Esophagus muscularis mucosa (tissue), 4 donors: Measurements from ENCODE around the gene SAMD15. TPM values are rescaled to one million over a fixed set of nuclear protein-coding genes. Genes with fewer than 3 reads are reported as not detected.

ENCODE experiments used
- DNase-seq: peaks from one replicate; pipeline ENCODE4 v3.0.0-alpha.2; 2017; ENCODE audit errors: extremely low spot score
- H3K27ac ChIP-seq, 4 donors: fragments of 200-600 bp; sonication (generic); replicated peaks in 1 of 4; 1 replicate in 3 of 4; 2 replicates in 1 of 4; pipeline ENCODE4 v1.5.1; 2016 to 2019; ENCODE audit warnings: mild to moderate bottlenecking in 1 of 4
- H3K27me3 ChIP-seq, 4 donors: fragments of 200-600 bp; sonication (generic); one replicate each; pipeline versions ENCODE4 v1.5.1 to v1.6.0; 2016 to 2019
- H3K36me3 ChIP-seq, 4 donors: fragments of 200-600 bp; sonication (generic); one replicate each; pipeline ENCODE4 v1.5.1; 2016 to 2019
- H3K4me1 ChIP-seq, 4 donors: fragments of 200-600 bp; sonication (generic); one replicate each; pipeline ENCODE4 v1.5.1; 2016 to 2019
- H3K4me3 ChIP-seq, 4 donors: fragments of 200-600 bp; sonication (generic); 1 replicate in 2 of 4; 2 replicates in 2 of 4; pipeline ENCODE4 v1.5.1; 2016 to 2019; ENCODE audit warnings: mild to moderate bottlenecking in 4 of 4, moderate library complexity in 1 of 4
- H3K9me3 ChIP-seq, 4 donors: fragments of 200-600 bp; sonication (generic); 1 replicate in 3 of 4; 2 replicates in 1 of 4; pipeline ENCODE4 v1.5.1; 2016 to 2019
- EP300 ChIP-seq: sonication (generic); formaldehyde crosslinking; IDR thresholded peaks from one replicate; pipeline ENCODE4 v1.6.1; 2017; ENCODE audit warnings: antibody characterized with exemption
- POLR2A ChIP-seq: fragments of 450-650 bp; IDR thresholded peaks from one replicate; pipeline ENCODE4 v1.6.1; 2017; ENCODE audit warnings: antibody characterized with exemption, moderate library complexity, mild to moderate bottlenecking, low read depth
- POLR2AphosphoS5 ChIP-seq, 2 donors: sonication (generic); formaldehyde crosslinking; IDR thresholded peaks; one replicate each; pipeline ENCODE4 v1.6.1; 2017; ENCODE audit warnings: antibody characterized with exemption in 2 of 2
- WGBS: methylation state at CpG from one replicate; pipeline ENCODE4 v1.1.5; 2018; 5-methylcytosine and 5-hydroxymethylcytosine counted together
- intact Hi-C: fragments of 100-400 bp; cut with DNase I; formaldehyde crosslinking; loops from one replicate; pipeline ENCODE4 v1.15.1; 2023
- total RNA-seq, 4 donors: library from RNA; depleted of rRNA; stranded (reverse); fragments of >200 nt; gene quantifications; one replicate each; pipeline versions ENCODE4 v1.1.0 to v1.2.1, GENCODE V29; 2016
- TF ChIP-seq, protein P1 (sequence below), 3 experiments: fragments of 200-600 bp in 2 of 3; fragments of 450-650 bp in 1 of 3; sonication (generic) in 2 of 3; IDR thresholded peaks; one replicate each; pipeline ENCODE4 v1.5.1; 2017 to 2019; ENCODE audit warnings: antibody characterized with exemption in 3 of 3, mild to moderate bottlenecking in 2 of 3, moderate library complexity in 1 of 3

SAMD15 gene
- total RNA-seq, 4 donors from 2014 or later: 0.42 to 0.52 (median 0.51) TPM

DNA sequence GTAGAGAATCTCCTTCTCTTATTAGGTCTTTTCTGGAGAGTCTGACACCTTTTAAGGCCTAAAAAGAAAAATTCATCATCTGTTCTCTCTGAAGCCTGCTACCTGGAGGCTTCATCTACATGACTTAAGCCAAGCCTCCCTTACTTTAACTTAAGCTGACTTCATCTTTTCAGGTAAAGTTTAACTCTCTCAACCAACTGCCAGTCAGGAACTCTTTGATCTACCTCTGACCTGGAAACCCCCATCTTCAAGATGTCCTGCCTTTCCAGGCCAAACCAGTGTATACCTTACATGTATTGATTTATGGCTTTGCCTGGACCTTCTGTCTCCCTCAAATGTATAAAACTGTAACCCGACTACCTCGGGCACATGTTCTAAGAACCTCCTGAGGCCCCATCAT lies 38.9 kb upstream of the SAMD15 start:
- no peaks in the 10 kb centered on the region for H3K4me1 ChIP-seq
- H3K36me3 ChIP-seq: peaks cover 29 to 44% (median 34%) of the 10 kb centered on the region in 4 donors
- intact Hi-C loops: no loop called here
- no peak overlapping the region for H3K27ac ChIP-seq
- no peak for DNase-seq
- no peak overlapping the region for H3K4me3 ChIP-seq
- no peaks in the 10 kb centered on the region for H3K9me3 ChIP-seq
- no peak for TF ChIP-seq EP300
- TF ChIP-seq, protein P1, sequence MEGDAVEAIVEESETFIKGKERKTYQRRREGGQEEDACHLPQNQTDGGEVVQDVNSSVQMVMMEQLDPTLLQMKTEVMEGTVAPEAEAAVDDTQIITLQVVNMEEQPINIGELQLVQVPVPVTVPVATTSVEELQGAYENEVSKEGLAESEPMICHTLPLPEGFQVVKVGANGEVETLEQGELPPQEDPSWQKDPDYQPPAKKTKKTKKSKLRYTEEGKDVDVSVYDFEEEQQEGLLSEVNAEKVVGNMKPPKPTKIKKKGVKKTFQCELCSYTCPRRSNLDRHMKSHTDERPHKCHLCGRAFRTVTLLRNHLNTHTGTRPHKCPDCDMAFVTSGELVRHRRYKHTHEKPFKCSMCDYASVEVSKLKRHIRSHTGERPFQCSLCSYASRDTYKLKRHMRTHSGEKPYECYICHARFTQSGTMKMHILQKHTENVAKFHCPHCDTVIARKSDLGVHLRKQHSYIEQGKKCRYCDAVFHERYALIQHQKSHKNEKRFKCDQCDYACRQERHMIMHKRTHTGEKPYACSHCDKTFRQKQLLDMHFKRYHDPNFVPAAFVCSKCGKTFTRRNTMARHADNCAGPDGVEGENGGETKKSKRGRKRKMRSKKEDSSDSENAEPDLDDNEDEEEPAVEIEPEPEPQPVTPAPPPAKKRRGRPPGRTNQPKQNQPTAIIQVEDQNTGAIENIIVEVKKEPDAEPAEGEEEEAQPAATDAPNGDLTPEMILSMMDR (IDR thresholded peaks at IDR 0.05): no peak
- no peak for TF ChIP-seq POLR2AphosphoS5 (IDR thresholded peaks at IDR 0.05)
- TF ChIP-seq POLR2A: no peak
- H3K27me3 ChIP-seq: no peaks in the 10 kb centered on the region
- WGBS: 82% methylated on average over 2 of the region's 2 CpGs

DNA sequence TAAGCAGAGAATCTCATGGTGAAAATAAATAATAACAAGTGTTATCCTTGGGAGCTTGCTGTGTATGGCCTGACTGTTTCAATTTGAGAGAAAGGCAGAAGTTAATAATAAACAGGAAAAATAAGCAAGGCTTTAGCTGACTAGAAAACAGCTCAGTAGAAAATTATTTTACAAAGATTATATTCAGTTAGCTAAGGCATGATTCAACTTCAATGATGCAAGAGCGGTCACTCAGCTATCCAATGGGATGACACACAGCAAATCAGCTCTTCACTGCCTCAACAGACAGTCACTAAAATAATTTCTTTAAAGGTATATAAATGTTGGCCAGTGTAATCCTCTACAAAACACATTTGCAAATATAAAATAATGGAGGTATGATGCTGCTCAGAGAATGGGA lies 37.8 kb upstream of the SAMD15 start:
- Histone ChIP-seq H3K27me3 (no peaks in the 10 kb centered on the region), H3K27ac (no peak overlapping the region), H3K4me1 (no peaks in the 10 kb centered on the region), H3K4me3 (no peak overlapping the region), H3K9me3 (no peaks in the 10 kb centered on the region), H3K36me3 (peaks cover 29 to 47% (median 36%) of the 10 kb centered on the region in 4 donors)
- DNase-seq: no peak
- WGBS: 100% methylated on average over 1 of the region's 1 CpG
- TF ChIP-seq POLR2A (no peak), POLR2AphosphoS5 (IDR thresholded peaks at IDR 0.05) (no peak), EP300 (no peak)
- TF ChIP-seq, protein P1 (IDR thresholded peaks at IDR 0.05): no peak
- intact Hi-C loops: no loop called here

GRCh38 chr14:77340389-77340788 lies 36.8 kb upstream of the SAMD15 start:
- WGBS: 90% methylated on average over 4 of the region's 4 CpGs
- no peak overlapping the region for H3K27ac ChIP-seq
- H3K4me1 ChIP-seq: no peaks in the 10 kb centered on the region
- intact Hi-C loops: no loop called here
- TF ChIP-seq, protein P1 (IDR thresholded peaks at IDR 0.05): no peak
- TF ChIP-seq POLR2A (no peak), EP300 (no peak), POLR2AphosphoS5 (IDR thresholded peaks at IDR 0.05) (no peak)
- H3K36me3 ChIP-seq: peaks cover 29 to 47% (median 36%) of the 10 kb centered on the region in 4 donors
- H3K9me3 ChIP-seq: no peaks in the 10 kb centered on the region
- H3K27me3 ChIP-seq: no peaks in the 10 kb centered on the region
- H3K4me3 ChIP-seq: no peak overlapping the region
- no peak for DNase-seq

- intact Hi-C loops: no loop called here
- Histone ChIP-seq H3K9me3 (no peaks in the 10 kb centered on the region), H3K27ac (no peak overlapping the region), H3K4me3 (no peak overlapping the region), H3K36me3 (peaks cover 26 to 55% (median 36%) of the 10 kb centered on the region in 4 donors), H3K27me3 (no peaks in the 10 kb centered on the region), H3K4me1 (no peaks in the 10 kb centered on the region)
- DNase-seq: no peak
- TF ChIP-seq POLR2A (no peak), POLR2AphosphoS5 (IDR thresholded peaks at IDR 0.05) (no peak), EP300 (no peak)
- TF ChIP-seq, protein P1 (IDR thresholded peaks at IDR 0.05): no peak
- WGBS: 95% methylated on average over 10 of the region's 10 CpGs
Observed at GRCh38 chr14:77342726-77343397, 34.3 kb upstream of the SAMD15 start.

GRCh38 chr14:77343662-77344061 lies 33.5 kb upstream of the SAMD15 start:
- no peak for DNase-seq
- 94% methylated on average over 2 of the region's 2 CpGs for WGBS
- no peaks in the 10 kb centered on the region for H3K9me3 ChIP-seq
- TF ChIP-seq EP300 (no peak), POLR2AphosphoS5 (IDR thresholded peaks at IDR 0.05) (no peak)
- TF ChIP-seq, protein P1 (IDR thresholded peaks at IDR 0.05): no peak
- H3K36me3 ChIP-seq: peaks cover 26 to 55% (median 36%) of the 10 kb centered on the region in 4 donors
- no peak overlapping the region for H3K27ac ChIP-seq
- no peaks in the 10 kb centered on the region for H3K27me3 ChIP-seq
- intact Hi-C loops: no loop called here
- no peak overlapping the region for H3K4me3 ChIP-seq
- H3K4me1 ChIP-seq: no peaks in the 10 kb centered on the region
